T-cell (primary cell): ENCODE data around the gene RUNX2. TPM values are rescaled to one million over a fixed set of nuclear protein-coding genes. Genes with fewer than 3 reads are reported as not detected.

Source experiments
- ATAC-seq, 4 experiments: fragments of 200-7000 bp in 3 of 4; fragments of 150-1000 bp in 1 of 4; cut with Tn5 transposase; replicated peaks in 1 of 4; 1 replicate in 3 of 4; 2 replicates in 1 of 4; pipeline ENCODE4 v1.10.0; 2021; ENCODE audit warnings: moderate library complexity in 3 of 4, mild to moderate bottlenecking in 2 of 4, moderate number of reproducible peaks in 1 of 4
- CTCF ChIA-PET, 2 donors: fragments of 300-600 bp; sonication (Branson Sonifier 250); formaldehyde crosslinking; loops; one replicate each; lab custom pipeline; 2022; ENCODE audit warnings: antibody characterized with exemption in 2 of 2; lab: Charles Lee
- POLR2A ChIA-PET, 2 donors: fragments of 300-600 bp; sonication (Branson Sonifier 250); formaldehyde crosslinking; loops; one replicate each; lab custom pipeline; 2022; ENCODE audit warnings: antibody characterized with exemption in 2 of 2; lab: Charles Lee
- DNase-seq, 35 experiments: peaks; one replicate each; pipeline versions ENCODE4 v3.0.0 to v3.0.0-alpha.2; 2013 to 2023
- H3K27ac ChIP-seq: one replicate; pipeline ENCODE4 v1.5.1; 2013; ENCODE audit warnings: low read length
- H3K27me3 ChIP-seq, 2 experiments: replicated peaks in 1 of 2; 1 replicate in 1 of 2; 2 replicates in 1 of 2; pipeline versions ENCODE4 v1.6.1 to v1.7.0; 2013; ENCODE audit warnings: low read length in 1 of 2, mixed read lengths in 1 of 2; ENCODE audit not compliant: control insufficient read depth in 2 of 2, insufficient read depth in 2 of 2; ENCODE audit errors: extremely low read depth in 1 of 2
- H3K36me3 ChIP-seq, 2 donors: 1 replicate in 1 of 2; 2 replicates in 1 of 2; pipeline versions ENCODE4 v1.6.1 to v1.7.0; 2013; ENCODE audit warnings: low read length in 1 of 2; ENCODE audit not compliant: control insufficient read depth in 2 of 2, insufficient read depth in 1 of 2; ENCODE audit errors: extremely low read depth in 1 of 2
- H3K4me1 ChIP-seq, 2 experiments: 1 replicate in 1 of 2; 2 replicates in 1 of 2; pipeline versions ENCODE4 v1.6.1 to v1.7.0; 2013; ENCODE audit warnings: low read length in 2 of 2, mixed read lengths in 1 of 2; ENCODE audit not compliant: insufficient read depth in 2 of 2, control insufficient read depth in 1 of 2; ENCODE audit errors: extremely low read depth in 1 of 2
- H3K4me3 ChIP-seq, 2 donors: 1 replicate in 1 of 2; 2 replicates in 1 of 2; pipeline versions ENCODE4 v1.5.1 to v1.7.0; 2013; ENCODE audit warnings: mild to moderate bottlenecking in 2 of 2, low read length in 1 of 2, moderate library complexity in 1 of 2; ENCODE audit not compliant: control insufficient read depth in 1 of 2; ENCODE audit errors: extremely low read depth in 1 of 2
- H3K9me3 ChIP-seq: 2 replicates; pipeline ENCODE4 v1.7.0; 2013
- H3K27ac Mint-ChIP-seq, 2 donors: one replicate each; pipeline ENCODE4 v1.8.0; 2020 to 2021; ENCODE audit warnings: mild to moderate bottlenecking in 2 of 2, mixed read lengths in 2 of 2
- H3K27me3 Mint-ChIP-seq, 2 donors: one replicate each; pipeline ENCODE4 v1.8.0; 2021 to 2022; ENCODE audit warnings: mixed read lengths in 2 of 2
- H3K36me3 Mint-ChIP-seq: one replicate; pipeline ENCODE4 v1.8.0; 2021; ENCODE audit warnings: mixed read lengths
- H3K4me1 Mint-ChIP-seq, 3 donors: one replicate each; pipeline ENCODE4 v1.8.0; 2020 to 2022; ENCODE audit warnings: mixed read lengths in 3 of 3, mild to moderate bottlenecking in 1 of 3
- H3K4me3 Mint-ChIP-seq, 3 donors: one replicate each; pipeline ENCODE4 v1.8.0; 2020 to 2022; ENCODE audit warnings: mild to moderate bottlenecking in 3 of 3, mixed read lengths in 3 of 3, moderate library complexity in 3 of 3
- H3K9me3 Mint-ChIP-seq, 3 donors: one replicate each; pipeline ENCODE4 v1.8.0; 2020 to 2022; ENCODE audit warnings: mixed read lengths in 3 of 3
- WGBS: methylation state at CpG from one replicate; pipeline ENCODE4 v1.1.5; 2013; ENCODE audit warnings: missing lambda C conversion rate; ENCODE audit not compliant: insufficient coverage; 5-methylcytosine and 5-hydroxymethylcytosine counted together
- total RNA-seq, 35 experiments: library from RNA in 6 of 35; stranded (reverse) in 6 of 35; fragments of 120-200 nt in 1 of 35; gene quantifications; one replicate each; pipeline versions ENCODE4 v1.2.1 to v1.2.4 and lab custom pipeline; 2013 to 2026

RUNX2 gene
- total RNA-seq, 5 donors from 2014 or later (not counting 1 experiment from before 2014, with no cell fraction given), result 14.4 to 31.8 (median 22.4) TPM

DNA sequence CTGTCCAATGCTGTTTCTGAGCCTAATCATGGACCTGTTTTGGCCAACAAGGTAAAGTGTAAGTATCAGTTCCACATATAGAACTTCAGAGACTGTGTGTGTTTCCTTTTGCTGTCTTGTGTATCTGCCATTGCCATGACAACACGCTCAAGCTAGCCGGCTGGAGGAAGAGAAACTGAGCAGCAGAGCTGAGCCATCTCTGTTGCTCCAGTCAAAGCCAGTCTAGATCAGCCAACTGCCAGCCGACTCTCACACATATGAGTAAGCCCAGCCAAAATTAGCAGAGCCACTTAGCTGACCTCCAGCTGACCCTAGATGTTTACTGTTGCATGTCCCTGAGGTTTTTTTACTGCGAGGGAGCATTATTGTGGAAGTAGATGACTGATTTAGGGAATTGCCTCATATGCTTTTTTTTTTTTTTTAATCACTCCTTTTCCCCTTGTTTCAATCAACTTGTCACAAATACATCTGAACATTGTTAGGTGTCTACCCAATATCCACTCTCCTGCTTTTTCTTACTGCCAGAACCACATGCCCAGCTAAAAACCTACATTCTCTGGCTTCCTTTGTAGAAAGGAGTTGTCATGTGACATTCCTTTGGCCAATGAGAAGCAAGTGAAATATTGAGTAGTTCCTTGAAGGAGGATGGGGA lies 353.9 kb downstream of the RUNX2 start:
- H3K27me3 Mint-ChIP-seq, result peaks cover 0 to 2% of the 10 kb centered on the region in 2 donors
- DNase-seq (peak in 17 of 35 experiments; percentile 10 to 42 (median 19)), ATAC-seq (peak in 1 of 4 experiments; percentile 43)
- Histone ChIP-seq H3K9me3 (peaks cover 2% of the 10 kb centered on the region), H3K4me1 (peaks cover 8 to 14% of the 10 kb centered on the region in 2 experiments), H3K27me3 (no peaks in the 10 kb centered on the region), H3K27ac (no peak overlapping the region), H3K36me3 (no peaks in the 10 kb centered on the region), H3K4me3 (no peak overlapping the region)
- H3K4me3 Mint-ChIP-seq, result no peak overlapping the region
- H3K27ac Mint-ChIP-seq, result peak overlapping the region in 1 of 2 donors; percentile 38
- 13% methylated on average over 2 of the region's 4 CpGs for WGBS
- peaks cover 6% of the 10 kb centered on the region for H3K36me3 Mint-ChIP-seq
- CTCF ChIA-PET, result interaction anchor here in 1 of 2 donors (0.7 kb wide), 1 partner anchor 21 kb away, joined by 3 read pairs; no protein-coding TSS in a partner anchor
- POLR2A ChIA-PET, result interaction anchor here in 1 of 2 donors (0.6 to 0.7 kb wide), 2 partner anchors 16 to 36 kb away, joined by 3 to 7 read pairs; no protein-coding TSS in a partner anchor
- peaks cover 12 to 27% (median 17%) of the 10 kb centered on the region in 3 donors for H3K4me1 Mint-ChIP-seq
- peaks cover 0 to 18% (median 9%) of the 10 kb centered on the region in 3 donors for H3K9me3 Mint-ChIP-seq

DNA sequence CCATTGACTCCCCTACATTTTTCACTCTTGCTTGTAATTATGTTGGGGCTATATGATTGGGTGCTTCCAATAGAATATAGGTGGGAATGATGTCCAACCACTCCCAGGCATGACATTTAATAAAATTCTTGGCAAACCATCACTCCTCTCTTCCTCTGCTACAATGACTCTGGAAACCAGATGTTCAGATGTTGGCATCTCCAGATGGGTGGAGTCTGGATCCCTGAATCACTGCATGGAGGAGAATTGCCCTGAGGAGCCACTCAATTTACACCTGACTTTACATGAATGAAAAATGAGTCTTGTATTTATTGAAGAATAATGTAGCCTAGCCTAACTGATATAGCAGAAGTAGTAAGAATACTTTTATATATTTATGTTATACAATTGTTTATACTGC lies 356.3 kb downstream of the RUNX2 start:
- no peak for DNase-seq
- Histone ChIP-seq H3K9me3 (peaks cover under 1% of the 10 kb centered on the region), H3K27me3 (no peaks in the 10 kb centered on the region), H3K36me3 (no peaks in the 10 kb centered on the region), H3K27ac (no peak overlapping the region), H3K4me1 (no peaks in the 10 kb centered on the region), H3K4me3 (no peak overlapping the region)
- H3K4me1 Mint-ChIP-seq, result peaks cover 0 to 7% (median 1%) of the 10 kb centered on the region in 3 donors
- ATAC-seq, result no peak
- peaks cover 0 to 2% of the 10 kb centered on the region in 2 donors for H3K27me3 Mint-ChIP-seq
- H3K27ac Mint-ChIP-seq, result no peak overlapping the region
- POLR2A ChIA-PET, result no interaction called here
- H3K9me3 Mint-ChIP-seq, result peaks cover 0 to 14% (median 9%) of the 10 kb centered on the region in 3 donors
- peaks cover 3% of the 10 kb centered on the region for H3K36me3 Mint-ChIP-seq
- CTCF ChIA-PET, result no interaction called here
- no peak overlapping the region for H3K4me3 Mint-ChIP-seq

DNA sequence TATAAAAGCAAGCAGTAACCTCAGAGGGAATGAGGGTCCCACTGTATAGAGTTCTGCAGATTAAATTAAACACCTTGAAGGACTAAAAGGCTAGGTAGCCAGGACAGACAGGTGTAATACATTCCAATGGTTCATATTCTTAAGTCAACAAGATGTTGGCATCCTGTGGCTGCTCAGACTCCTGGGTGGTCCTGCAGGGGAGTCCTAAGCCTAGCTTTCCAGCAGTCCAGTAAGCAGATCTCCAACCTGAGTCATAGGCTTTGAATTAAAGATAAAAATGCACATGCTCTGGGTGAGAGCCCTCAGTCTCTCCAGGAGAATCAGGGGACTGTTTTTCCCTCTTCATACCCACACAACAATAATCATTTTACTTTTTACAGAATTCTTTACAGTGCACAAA lies 356.9 kb downstream of the RUNX2 start:
- Mint-ChIP-seq H3K27ac (no peak overlapping the region), H3K4me3 (no peak overlapping the region), H3K36me3 (peaks cover 3% of the 10 kb centered on the region), H3K9me3 (peaks cover 0 to 9% (median 8%) of the 10 kb centered on the region in 3 donors), H3K4me1 (peaks cover 0 to 5% (median 0%) of the 10 kb centered on the region in 3 donors), H3K27me3 (peaks cover 0 to 2% of the 10 kb centered on the region in 2 donors)
- H3K4me3 ChIP-seq, result no peak overlapping the region
- H3K4me1 ChIP-seq, result no peaks in the 10 kb centered on the region
- peaks cover 0 to 2% of the 10 kb centered on the region in 2 experiments for H3K27me3 ChIP-seq
- ATAC-seq (no peak), DNase-seq (no peak)
- no peaks in the 10 kb centered on the region for H3K9me3 ChIP-seq
- no peaks in the 10 kb centered on the region for H3K36me3 ChIP-seq
- no peak overlapping the region for H3K27ac ChIP-seq
- ChIA-PET CTCF (no interaction called here), POLR2A (no interaction called here)

DNA sequence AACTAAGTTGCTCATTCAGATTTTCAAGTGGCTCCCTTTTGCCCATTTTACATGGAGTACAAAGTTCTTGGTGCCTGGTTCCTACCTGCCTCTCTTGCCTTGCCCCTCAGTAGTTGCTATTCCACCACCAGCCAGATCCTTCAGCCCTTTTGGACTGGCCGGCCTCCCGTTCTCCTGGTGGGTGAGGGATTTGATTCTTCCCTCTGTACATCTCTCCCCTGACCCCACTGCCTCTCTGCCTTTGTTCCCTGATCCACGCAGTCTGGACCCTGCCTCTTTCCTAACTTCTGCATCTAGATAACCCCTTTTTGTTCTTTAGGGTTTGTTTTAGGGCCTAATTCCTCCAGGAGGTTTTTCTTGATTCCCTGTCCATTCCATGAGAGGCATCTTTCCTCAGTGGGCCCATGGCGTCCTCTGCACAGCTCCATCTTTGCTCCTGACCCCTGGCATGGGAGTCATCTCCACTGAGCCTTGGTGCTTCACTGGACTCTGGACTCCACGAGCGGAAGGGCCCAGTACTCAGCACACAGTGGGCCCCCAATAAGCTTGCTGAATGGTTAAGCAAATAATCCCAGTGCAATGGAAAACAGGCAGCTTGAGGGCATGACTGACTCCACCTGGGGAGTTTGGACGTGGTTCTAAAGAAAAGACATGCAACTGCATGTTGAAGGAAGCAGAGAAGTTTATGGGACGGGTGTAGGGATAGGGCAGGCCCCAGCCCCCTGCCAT lies 358.9 kb downstream of the RUNX2 start:
- H3K4me1 ChIP-seq, result no peaks in the 10 kb centered on the region
- Mint-ChIP-seq H3K27me3 (peaks cover 0 to 5% of the 10 kb centered on the region in 2 donors), H3K27ac (no peak overlapping the region), H3K9me3 (peaks cover 0 to 3% (median 3%) of the 10 kb centered on the region in 3 donors), H3K4me1 (no peaks in the 10 kb centered on the region), H3K4me3 (no peak overlapping the region), H3K36me3 (no peaks in the 10 kb centered on the region)
- H3K27ac ChIP-seq, result no peak overlapping the region
- H3K27me3 ChIP-seq, result peaks cover 0 to 2% of the 10 kb centered on the region in 2 experiments
- no peaks in the 10 kb centered on the region for H3K9me3 ChIP-seq
- WGBS, result 86% methylated on average over 5 of the region's 8 CpGs
- H3K4me3 ChIP-seq, result no peak overlapping the region
- no peaks in the 10 kb centered on the region for H3K36me3 ChIP-seq
- DNase-seq (no peak), ATAC-seq (no peak)
- ChIA-PET POLR2A (no interaction called here), CTCF (no interaction called here)

DNA sequence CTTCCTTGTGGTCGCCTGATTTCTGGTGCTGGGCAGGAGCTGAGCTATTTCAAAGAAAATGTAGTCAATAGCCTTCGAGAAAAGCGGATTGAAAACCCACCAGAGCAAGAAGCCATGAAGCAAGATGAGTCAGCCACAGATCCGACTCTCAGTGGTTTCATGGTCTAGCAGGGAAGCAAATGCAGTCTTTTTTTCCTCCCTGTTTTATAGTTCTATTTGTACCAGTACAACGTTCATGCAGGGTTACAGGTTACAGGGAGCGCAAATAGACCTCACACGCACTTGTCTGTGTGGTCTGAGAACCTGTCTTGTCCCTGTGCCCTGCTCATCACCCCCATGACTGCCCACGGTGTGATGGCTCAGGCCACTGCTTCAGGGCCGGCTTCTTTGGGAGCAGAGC lies 359.4 kb downstream of the RUNX2 start:
- ChIA-PET CTCF (no interaction called here), POLR2A (no interaction called here)
- Histone ChIP-seq H3K27me3 (peaks cover 0 to 2% of the 10 kb centered on the region in 2 experiments), H3K27ac (no peak overlapping the region), H3K36me3 (no peaks in the 10 kb centered on the region), H3K9me3 (no peaks in the 10 kb centered on the region), H3K4me1 (no peaks in the 10 kb centered on the region), H3K4me3 (no peak overlapping the region)
- H3K4me3 Mint-ChIP-seq, result no peak overlapping the region
- no peaks in the 10 kb centered on the region for H3K9me3 Mint-ChIP-seq
- 75% methylated on average over 8 of the region's 9 CpGs for WGBS
- ATAC-seq (no peak), DNase-seq (no peak)
- H3K4me1 Mint-ChIP-seq, result no peaks in the 10 kb centered on the region
- no peaks in the 10 kb centered on the region for H3K36me3 Mint-ChIP-seq
- peaks cover 1 to 5% of the 10 kb centered on the region in 2 donors for H3K27me3 Mint-ChIP-seq
- no peak overlapping the region for H3K27ac Mint-ChIP-seq

DNA sequence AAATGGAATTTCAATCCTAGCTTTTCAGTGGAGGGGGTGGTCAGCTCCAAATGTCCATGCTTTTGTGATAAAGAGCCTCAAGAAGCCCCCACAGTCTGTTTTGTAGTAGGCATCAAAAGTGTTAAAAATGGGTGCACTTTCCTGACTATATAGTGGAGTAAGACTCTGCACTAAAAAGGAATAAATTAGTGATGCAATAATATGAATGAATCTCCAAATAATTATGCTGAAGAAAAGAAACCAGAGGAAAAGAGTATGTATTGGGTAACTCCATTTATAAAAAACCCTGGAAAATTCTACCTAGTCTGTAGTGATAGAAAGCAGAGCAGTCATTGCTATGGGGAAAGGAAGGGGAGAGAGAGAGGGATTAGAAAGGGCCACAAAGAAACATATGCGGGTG lies 360.1 kb downstream of the RUNX2 start:
- no peaks in the 10 kb centered on the region for H3K9me3 ChIP-seq
- CTCF ChIA-PET, result interaction anchor here in 1 of 2 donors (0.6 kb wide), 1 partner anchor 24 kb away, joined by 3 read pairs; no protein-coding TSS in a partner anchor
- peaks cover 0 to 2% of the 10 kb centered on the region in 2 experiments for H3K27me3 ChIP-seq
- H3K36me3 ChIP-seq, result no peaks in the 10 kb centered on the region
- no peak for ATAC-seq
- Mint-ChIP-seq H3K27ac (no peak overlapping the region), H3K9me3 (no peaks in the 10 kb centered on the region), H3K4me1 (no peaks in the 10 kb centered on the region), H3K4me3 (no peak overlapping the region), H3K36me3 (no peaks in the 10 kb centered on the region), H3K27me3 (peaks cover 3 to 5% of the 10 kb centered on the region in 2 donors)
- no CpG with 5 or more reads among the region's 1 CpG for WGBS
- POLR2A ChIA-PET, result no interaction called here
- H3K4me3 ChIP-seq, result no peak overlapping the region
- no peak overlapping the region for H3K27ac ChIP-seq
- no peak for DNase-seq
- H3K4me1 ChIP-seq, result no peaks in the 10 kb centered on the region
